ENCODE measurements around the gene MARCHF10.
"Not testable (repeated sequence)": the region's sequence is repeated elsewhere in the genome, so short reads cannot be mapped to it uniquely, and the experiment has no call there.

Gene MARCHF10

DNA sequence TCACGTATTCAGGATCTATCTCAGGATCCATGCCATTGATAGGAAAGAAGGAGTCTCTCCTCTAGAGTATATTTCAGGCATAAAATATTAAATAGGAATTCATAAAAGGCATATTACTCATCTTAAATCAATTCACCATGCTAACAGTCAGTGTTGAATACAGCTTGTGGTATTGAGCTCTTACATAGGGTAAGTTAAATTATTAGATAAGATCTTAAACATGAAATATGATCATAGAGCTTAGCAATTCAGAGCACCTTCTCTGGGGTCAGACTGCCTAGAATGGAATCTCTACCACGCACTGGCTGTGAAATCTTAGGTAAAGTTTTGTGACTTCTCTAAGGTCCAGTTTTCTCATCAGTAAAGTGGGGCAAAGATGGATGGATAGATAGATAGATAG, 20.7 kb downstream of the MARCHF10 start:
- DNase-seq = no peak

DNA sequence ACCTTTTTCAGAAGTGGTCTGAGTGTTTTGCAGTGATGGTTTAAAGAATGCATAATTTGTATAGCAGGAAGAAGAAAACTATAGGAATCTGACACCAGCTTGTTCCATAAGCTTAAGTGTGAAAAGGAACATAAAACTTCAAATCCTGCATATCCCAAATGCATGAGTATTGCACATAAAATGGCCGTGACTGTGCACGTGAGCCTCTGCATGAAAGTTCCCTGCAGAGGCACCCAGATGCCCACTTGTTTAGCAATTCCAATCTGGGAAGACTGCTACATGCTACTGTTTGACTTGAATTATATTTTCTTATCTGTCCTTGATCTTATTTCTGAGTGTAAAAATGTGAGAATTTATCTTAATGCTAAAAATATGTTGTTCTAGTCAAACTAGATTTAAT, 21.5 kb downstream of the MARCHF10 start:
- no peak for DNase-seq

DNA sequence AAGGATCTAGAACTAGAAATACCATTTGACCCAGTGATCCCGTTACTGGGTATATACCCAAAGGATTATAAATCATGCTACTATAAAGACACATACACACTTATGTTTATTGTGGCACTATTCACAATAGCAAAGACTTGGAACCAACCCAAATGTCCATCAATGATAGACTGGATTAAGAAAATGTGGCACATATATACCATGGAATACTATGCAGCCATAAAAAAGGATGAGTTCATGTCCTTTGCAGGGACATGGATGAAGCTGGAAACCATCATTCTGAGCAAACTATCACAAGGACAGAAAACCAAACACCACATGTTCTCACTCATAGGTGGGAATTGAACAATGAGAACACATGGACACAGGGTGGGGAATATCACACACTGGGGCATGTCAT, 22.1 kb downstream of the MARCHF10 start:
- not testable (repeated sequence) for DNase-seq

DNA sequence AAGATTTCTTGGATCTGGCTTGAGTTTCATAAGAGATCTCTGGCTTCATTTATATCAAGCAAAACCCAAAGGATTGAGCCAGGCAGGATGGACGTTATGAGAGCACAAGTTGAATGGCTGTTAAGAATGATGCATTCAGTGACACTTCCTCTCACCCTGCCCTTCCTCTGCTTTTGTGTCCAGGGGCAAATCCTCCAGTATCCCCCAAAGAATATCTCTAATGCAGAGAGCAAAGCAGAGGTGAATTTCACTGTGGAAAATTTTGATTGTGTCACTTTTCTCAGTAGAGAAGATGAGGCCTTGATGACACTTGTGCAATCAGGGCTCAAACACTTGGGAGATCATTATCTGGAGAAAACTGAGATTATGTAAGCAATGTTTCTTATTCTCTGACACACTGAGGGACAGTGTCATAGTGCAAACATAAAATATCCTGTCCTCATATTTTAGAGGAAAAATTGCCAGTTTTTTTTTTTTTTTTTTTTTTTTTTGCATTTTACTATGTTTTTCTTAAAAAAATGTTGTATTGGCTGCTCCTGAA, 25.3 kb downstream of the MARCHF10 start:
- no peak for DNase-seq

DNA sequence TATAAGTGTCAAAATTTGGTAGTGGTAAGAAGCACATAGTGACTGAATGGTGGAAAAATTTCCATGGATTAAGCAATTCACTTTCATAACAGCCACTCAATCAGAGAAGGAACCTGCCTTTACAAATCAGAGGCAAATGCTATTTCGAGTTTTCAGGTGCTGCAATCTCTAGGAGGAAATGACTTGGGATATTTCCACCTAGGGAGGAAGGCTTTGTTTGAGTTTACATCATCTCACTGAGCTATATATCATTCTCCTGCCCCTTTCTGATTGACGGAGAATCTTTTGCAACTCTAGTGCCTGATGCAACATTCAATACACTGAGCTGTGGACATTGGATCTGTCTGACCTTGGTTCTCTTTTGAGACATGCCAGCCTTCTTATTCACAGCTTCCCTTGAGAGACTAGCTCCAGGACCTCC, 26.3 kb downstream of the MARCHF10 start:
- no peak for DNase-seq

DNA sequence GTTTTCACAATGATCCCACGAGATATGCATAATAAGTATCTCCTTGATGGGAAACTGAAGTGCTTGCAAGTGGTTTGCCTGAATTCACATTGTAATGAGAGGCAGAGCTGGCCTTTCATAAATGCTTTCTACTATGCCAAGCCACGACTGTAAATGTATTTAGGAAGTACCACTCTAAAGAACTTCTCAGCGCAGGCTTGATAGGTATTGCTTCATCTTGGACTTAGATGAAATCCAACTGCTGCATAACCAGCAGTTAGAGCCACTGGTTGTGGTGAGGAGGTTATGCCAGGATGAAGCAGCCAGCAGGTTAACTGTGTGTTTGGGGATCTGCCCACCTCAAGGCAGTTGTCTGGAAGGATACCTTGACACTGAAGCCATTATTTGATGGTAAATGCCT, 26.8 kb downstream of the MARCHF10 start:
- DNase-seq = no peak

DNA sequence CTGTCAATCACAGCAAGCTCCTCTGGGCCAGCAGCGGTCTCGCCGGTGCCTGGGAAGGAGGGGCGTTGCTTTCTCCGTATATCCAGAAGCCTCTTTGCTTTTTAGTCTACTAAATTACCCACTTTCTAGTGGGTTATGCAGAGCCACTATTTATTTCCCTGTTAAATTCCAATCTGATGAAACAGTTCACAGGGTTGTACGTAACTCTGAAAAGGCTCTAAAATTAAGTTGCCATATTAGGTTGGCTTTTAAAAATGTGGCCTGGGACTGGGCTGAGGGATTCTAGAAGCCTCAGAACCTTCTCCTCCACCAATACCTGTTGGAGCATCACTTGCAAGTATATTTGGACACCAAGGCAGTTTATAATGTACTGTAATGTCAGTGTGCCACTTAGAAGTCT, 27.2 kb downstream of the MARCHF10 start:
- DNase-seq = no peak

DNA sequence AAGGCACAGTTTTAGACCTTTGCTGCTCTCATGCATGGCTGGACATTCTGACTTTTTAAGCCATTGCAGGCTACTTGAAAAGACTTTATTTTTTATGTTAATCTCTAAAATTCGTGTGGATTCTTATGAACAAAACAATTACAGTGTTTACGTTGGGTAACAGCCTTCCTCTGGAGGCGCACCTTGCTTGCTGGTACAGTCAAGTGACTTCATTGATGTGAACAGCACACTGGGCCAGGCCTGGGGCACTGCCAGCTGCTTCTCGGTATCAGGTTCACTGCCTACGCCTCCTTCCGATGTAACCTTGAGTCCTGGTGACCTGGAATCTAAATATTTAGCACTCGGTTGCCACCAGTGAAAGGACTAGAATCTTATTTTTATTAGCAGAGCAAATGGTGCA, 27.8 kb downstream of the MARCHF10 start:
- DNase-seq = no peak

DNA sequence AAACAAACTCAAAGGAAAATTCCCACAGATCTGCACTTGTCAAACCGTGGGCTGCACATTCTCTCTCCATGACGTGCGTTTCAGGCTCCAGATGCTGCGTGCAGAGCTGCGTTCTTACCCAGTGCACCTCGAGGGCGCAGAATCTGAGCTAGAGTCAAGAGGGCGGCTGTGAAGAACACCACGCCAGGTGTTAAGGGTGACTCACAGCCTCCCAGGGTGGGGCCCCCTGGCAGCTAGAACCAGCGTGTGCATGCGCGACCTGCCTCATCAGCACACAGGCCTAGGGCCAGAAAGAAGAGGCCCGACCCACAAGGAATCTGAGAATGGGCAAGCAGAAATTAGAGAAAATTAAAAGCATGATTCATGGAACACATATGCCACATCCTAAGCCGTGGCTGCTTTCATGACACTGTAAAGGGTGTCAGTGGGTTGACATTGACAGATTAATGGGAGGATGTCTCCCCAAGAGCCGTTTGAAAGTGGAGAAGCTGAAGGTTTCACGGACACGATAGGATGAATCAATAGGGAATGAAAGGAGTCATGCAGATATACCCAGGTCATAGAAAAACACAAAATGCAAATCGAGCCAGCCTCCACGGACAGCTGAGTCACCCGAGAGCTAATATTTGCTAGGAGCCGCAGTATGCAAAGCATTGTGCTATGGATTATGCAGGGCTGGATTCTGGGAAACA, 29.0 kb downstream of the MARCHF10 start:
- DNase-seq = no peak

DNA sequence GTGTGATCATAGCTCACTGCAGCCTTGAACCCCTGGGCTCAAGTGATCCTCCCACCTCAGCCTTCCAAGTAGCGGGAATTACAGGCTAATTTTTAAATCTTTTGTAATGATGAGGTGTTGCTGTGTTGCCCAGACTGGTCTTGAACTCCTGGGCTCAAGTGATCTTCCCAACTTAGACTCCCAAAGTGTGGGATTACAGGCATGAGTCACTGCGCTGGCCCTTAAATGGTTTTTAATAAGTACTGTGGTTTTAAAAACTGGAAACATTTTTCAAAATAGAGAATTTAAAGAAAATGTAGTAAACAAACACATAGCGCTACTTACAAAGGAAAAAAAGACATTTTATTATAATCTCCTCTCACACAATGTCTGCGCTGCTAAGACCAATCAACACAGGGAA, 32.2 kb downstream of the MARCHF10 start:
- DNase-seq = no peak

DNA sequence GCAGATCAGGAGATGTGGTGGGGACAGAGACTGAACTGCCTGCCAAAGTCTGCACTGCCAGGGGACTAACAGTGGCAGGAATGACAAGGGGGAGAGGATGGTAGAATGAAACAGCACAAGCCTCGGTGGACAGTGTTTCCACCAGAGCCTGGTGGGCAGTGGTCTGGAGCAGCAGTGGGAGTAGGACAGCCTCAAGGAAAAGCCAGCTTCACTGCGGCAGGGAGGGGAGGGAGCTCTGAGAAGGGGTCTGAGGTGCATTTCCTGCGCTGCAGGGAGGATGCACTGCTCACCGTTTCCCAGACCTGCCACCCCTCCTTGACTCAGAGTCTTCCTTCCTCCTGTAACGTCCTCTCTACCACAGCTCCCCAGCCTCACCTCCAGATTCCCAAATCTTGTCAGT, 33.8 kb downstream of the MARCHF10 start:
- DNase-seq = no peak

DNA sequence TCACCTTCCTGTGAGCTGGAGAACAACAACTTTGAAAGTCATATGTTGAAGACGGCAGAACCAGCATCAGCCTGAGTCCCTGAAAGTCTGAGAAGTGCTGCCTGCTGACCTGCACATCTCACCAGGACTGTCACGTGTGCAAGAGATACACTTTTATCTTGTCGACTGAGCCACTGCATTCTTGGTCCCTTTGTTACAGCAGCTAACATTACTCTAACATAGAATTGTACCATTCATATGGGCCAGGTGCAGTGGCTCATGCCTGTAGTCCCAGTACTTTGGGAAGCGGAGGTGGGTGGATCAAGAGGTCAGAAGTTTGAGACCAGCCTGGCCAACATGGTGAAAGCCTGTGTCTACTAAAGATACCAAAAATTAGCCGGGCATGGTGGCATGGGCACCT, 40.1 kb downstream of the MARCHF10 start:
- no peak for DNase-seq

DNA sequence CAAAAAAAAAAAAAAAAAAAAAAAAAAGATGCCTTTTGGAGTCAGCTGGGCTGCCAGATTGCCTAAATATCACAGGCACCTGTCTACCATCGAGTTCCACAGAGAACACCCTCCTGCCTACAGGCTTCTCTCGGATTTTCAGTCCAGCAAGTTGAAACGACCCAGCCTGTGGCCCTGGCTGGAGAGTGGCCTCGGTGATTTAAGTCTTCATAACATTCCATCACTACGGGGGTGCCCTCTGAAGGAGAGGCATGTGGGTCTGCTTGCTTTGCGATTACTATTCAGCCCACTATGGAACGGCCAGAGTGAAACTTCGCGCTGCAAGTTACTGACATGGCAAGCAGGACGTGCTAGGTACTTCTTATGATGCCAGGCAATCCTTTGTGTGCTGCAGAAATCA, 42.8 kb downstream of the MARCHF10 start:
- no peak for DNase-seq

DNA sequence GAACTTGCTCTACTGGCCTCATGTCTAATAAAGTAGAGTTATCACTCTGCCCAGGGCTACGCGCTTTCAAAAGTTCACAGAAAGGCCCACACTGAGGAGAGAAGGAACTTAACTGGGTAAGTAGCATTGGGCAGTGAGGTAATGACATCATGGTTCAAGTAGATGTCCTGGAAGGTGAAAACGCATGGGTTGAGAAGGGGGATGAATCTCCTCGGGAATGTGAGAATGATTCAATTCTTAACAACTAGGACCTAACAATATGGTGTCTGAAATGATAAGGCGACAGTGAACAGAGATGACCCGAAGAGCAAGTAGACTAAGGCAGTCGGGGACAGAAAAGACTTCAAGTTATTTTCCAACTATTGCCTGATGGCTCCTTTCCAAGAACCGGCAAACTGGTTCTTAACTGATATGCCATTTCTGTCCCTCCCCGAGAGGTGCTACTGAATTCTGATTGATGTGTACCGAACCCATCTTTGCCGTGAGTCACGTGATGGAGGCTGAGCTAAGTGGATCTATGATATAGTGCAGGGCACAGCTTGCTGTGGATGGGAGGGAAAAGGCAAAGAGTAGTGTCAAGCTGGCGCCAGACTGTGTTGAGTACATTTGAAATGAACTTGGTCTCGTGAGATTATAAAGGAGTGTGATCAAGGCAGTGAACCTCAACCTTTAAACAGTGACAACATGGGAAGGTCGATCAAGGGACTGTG, 44.1 kb downstream of the MARCHF10 start:
- no peak for DNase-seq

DNA sequence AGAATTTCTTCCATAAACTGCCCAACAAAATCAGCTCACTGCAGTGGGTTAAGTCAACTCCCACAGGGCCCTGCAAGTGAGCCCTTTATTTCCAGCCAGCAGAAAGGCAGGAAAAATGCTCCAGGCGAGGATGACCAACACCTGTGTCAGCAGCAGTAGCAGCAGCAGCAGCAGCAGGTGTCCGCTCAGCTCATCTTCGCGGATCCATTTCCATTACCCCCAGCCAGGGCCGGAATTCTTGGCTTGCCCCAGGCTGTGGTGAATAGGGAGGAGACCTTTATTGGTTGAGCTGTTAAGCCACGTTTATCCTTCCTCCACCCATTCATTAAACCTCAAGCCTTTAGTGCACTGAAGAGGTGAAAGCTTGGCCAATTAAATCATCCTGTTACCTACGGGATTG, 46.2 kb downstream of the MARCHF10 start:
- no peak for DNase-seq

DNA sequence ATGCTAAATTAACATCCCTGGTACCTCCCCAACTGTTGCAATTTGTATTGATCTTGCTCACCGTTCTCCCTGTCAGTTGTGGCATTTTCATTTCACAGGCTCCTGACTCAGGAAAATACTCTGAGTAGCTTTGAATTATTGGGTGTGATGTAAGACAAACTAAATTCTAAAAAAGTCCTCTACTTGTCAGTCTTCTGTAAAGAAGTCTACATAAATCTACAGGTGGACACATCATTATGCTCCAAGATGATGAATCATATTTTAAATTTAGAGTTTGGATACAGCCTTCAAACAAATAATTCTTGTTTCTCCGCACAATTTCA, 47.2 kb downstream of the MARCHF10 start:
- DNase-seq = no peak

DNA sequence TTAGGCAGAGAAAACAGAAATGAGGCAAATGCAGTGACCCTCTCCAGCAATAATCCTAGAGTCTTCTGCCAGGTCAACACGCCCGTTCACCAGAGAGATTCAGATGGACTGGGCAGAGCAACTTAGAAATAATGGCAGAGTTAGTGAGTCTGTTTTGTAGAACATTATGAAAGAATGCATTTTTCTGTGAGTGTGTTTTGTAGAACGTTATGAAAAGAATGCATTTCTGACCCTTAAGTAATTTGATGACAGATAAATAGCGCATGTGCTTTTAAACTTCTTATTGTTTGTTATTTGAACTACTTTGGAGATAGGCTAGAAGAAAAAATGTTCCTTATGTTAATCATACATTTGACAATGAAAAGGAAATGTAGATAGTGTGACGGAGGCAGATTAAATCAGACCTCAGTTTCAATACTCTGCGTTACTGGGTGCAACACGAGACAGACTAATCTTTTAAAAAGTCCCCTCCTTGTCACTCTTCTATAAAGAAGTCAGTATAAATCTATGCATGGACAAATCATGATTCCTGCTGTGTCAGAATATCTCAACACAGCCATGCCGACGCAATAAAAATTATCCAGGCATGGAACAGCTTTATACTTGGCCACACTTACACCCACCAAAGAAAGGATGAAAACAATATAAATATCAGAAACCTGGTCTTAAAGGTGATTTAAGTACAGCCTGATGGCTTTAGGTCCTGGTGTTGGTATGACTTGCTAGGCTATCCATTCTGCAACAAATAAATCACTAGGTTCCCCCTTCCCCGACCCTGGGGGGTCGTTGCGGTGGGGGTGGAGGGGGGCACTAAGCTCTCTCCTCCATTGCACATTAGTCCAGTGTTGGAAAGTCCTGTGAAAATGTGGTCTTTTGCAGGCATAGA, 47.8 kb downstream of the MARCHF10 start:
- no peak for DNase-seq

DNA sequence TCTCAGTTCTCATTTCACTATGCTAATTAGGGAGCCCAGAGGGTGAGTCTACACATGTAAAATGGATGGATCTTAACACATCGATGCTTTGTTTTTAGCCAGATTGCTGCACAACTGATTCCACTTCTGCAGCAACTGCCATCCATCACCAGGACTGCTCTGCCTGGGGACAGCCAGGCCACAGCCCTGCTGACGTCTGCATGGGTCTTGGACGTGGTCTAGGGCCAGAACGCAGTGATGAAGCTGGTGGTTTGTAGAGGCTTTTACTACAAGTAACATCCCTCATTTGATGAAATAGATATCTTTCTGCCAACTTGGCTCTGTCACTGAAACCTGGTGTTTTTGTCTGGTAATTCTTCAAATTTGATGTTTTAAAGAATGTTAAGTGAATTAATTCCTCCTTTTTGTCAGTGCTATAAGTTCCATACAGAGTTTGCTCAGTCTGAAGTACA, 50.6 kb downstream of the MARCHF10 start:
- DNase-seq = no peak

DNA sequence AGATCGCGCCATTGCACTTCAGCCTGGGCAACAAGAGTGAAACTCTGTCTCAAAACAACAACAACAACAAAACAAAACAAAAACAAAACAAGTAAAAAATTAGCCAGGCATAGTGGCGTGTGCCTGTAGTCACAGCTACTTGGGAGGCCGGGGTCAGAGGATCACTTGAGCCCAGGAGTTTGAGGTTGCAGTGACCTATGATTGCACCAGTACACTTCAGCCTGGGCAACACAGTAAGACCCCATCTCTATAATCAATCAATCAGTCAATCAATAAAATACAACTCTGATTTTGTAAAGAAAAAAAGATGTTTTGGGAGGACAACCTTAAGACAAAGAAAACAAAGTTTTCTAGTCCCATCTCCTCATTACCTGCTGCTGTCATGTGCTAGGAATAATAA, 51.9 kb downstream of the MARCHF10 start:
- no peak for DNase-seq

DNA sequence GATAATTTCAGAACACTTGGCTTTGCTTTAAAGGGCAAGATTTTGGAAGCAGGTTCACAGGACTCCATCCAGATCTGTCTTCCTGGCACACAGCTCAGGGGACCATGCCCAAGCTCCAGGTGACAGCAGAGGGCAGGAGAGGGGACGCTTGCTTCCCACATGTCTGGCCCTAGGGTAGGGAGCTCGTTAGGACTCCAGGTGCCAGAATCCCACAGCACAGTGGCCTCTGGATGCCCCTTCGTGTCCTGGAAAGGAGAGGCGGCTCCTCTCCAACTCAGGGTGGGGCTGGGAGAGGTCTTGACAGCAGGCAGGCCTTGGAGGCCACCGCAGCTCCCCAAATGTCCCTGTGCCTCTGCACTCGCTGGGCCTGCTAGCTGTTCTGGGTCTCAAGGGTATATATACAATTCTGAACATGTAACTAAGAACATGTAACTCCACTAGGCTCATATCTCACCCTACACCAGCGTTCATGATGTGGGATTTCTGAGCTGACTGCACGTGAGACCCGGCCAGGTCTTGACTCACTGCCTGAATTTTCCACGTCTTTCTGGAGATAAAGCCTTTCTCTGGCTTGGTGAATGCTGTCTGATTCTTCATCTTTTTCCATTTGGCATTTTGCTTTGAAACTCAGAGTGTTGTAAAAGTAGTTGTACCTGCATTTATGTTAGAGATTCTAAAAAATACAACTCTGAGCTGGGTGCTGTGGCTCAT, 52.8 kb downstream of the MARCHF10 start:
- DNase-seq = no peak

DNA sequence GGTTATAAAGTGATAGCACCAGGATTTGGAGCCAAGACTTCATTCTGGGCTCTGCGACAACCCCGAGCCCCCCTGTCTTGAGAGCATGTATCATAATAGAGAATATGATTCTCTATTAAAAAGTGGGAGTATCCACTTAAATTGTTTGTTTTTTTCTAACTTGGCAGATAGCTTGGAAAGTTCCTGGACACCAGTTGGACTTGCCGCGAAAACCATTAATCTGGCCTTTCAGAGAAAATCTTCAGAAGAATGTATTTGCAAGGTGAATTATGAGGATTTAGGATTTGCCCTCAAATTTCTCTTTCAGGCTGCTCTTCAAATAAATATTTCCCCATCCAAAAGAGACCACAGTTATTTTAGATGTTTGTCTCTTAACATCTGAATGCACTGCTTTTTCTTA, 53.5 kb downstream of the MARCHF10 start:
- no peak for DNase-seq

DNA sequence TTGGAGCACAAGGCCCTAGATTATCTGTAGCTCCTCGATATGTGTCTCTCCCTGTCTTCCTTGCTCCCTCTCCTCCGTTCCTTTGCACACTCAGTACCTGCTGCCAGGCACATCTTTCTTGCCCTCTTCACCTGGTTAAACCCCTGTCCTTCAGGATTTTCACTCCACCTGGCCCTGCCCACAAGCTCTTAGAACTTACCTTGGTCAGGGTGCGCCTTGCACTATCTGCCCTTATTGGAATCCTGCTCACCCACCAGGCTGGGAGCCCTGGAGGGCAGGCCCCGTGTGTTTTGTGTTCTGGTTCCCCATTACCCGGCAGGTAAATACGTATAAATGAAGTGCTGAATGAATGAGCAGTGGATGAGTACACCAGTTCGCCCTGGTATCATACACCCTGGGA, 54.6 kb downstream of the MARCHF10 start:
- no peak for DNase-seq

Measured in stimulated activated CD4-positive, alpha-beta T cell treated with anti-CD3 and anti-CD28 coated beads, Interleukin-1b, Interleukin-23, amount 100 ng/mL, for 48 hours (primary cell).